ENCODE measurements around the gene ZPBP. TPM values are rescaled to one million over a fixed set of nuclear protein-coding genes. Genes with fewer than 3 reads are reported as not detected.

Gene ZPBP
- total RNA-seq, 1 experiment from 2014 or later: not detected

GRCh38 chr7:50138101-50138500 is 45.1 kb upstream of the ZPBP start:
- Histone ChIP-seq H3K27me3 (ENCODE audit: control insufficient read depth, insufficient read depth, low read length) (0 out of 2 replicates have a peak, but pooled peaks cover 2% of the 10 kb centered on the region), H3K9me3 (ENCODE audit: control insufficient read depth, insufficient read depth, low read depth, low read length) (no peaks in the 10 kb centered on the region), H3K4me3 (ENCODE audit: low read depth in 2 of 2, low read length in 2 of 2) (no peak overlapping the region), H3K27ac (ENCODE audit: low read length) (no peak overlapping the region), H3K36me3 (ENCODE audit: control insufficient read depth, insufficient read depth, low read length) (no peaks in the 10 kb centered on the region), H3K4me1 (ENCODE audit: control insufficient read depth, insufficient read depth, low read length) (no peaks in the 10 kb centered on the region)
- POLR2A ChIA-PET: no interaction called here
- intact Hi-C loops (cut with micrococcal nuclease; ENCODE audit: unreplicated experiment): no loop called here
- in situ Hi-C loops (cut with HindIII; ENCODE audit: low pct_unique_long_range_greater_than_20kb, low sequenced_read_pairs): no loop called here
- ATAC-seq: no peak
- no peak for DNase-seq (ENCODE audit: low read depth, low spot score)
- TF ChIP-seq TCF7L2 (IDR thresholded peaks at IDR 0.05; ENCODE audit: low read depth, low read length) (no peak), SIN3A (IDR thresholded peaks at IDR 0.05; ENCODE audit: borderline replicate concordance, insufficient read depth, low read depth, low read length) (no peak), CTCF (IDR thresholded peaks at IDR 0.05) (no peak), REST (IDR thresholded peaks at IDR 0.05; ENCODE audit: insufficient read depth in 1 of 2, low read depth in 2 of 2, low read length in 1 of 2) (no peak), POLR2AphosphoS5 (IDR thresholded peaks at IDR 0.05; ENCODE audit: low read depth, low read length) (no peak)
- CTCF ChIA-PET: no interaction called here
- BruUV-seq (replicated peaks): no TSS peak

GRCh38 chr7:50125766-50126165 is 32.7 kb upstream of the ZPBP start:
- H3K27me3 ChIP-seq (ENCODE audit: control insufficient read depth, insufficient read depth, low read length): no peaks in the 10 kb centered on the region
- H3K4me3 ChIP-seq (ENCODE audit: low read depth in 2 of 2, low read length in 2 of 2): no peak overlapping the region
- intact Hi-C loops (cut with micrococcal nuclease; ENCODE audit: unreplicated experiment): no loop called here
- no peak for TF ChIP-seq REST (IDR thresholded peaks at IDR 0.05; ENCODE audit: insufficient read depth in 1 of 2, low read depth in 2 of 2, low read length in 1 of 2)
- TF ChIP-seq POLR2AphosphoS5 (IDR thresholded peaks at IDR 0.05; ENCODE audit: low read depth, low read length): no peak
- TF ChIP-seq SIN3A (IDR thresholded peaks at IDR 0.05; ENCODE audit: borderline replicate concordance, insufficient read depth, low read depth, low read length): no peak
- TF ChIP-seq CTCF (IDR thresholded peaks at IDR 0.05): no peak
- no peak for DNase-seq (ENCODE audit: low read depth, low spot score)
- no peaks in the 10 kb centered on the region for H3K4me1 ChIP-seq (ENCODE audit: control insufficient read depth, insufficient read depth, low read length)
- ChIA-PET CTCF (no interaction called here), POLR2A (no interaction called here)
- H3K27ac ChIP-seq (ENCODE audit: low read length): no peak overlapping the region
- no peak for ATAC-seq
- in situ Hi-C loops (cut with HindIII; ENCODE audit: low pct_unique_long_range_greater_than_20kb, low sequenced_read_pairs): no loop called here
- H3K9me3 ChIP-seq (ENCODE audit: control insufficient read depth, insufficient read depth, low read depth, low read length): no peaks in the 10 kb centered on the region
- no TSS peak for BruUV-seq (replicated peaks)
- no peaks in the 10 kb centered on the region for H3K36me3 ChIP-seq (ENCODE audit: control insufficient read depth, insufficient read depth, low read length)

Data from Panc1 (cell line).